Naive thymus-derived CD4-positive, alpha-beta T cell (primary cell): ENCODE measurements around the gene CSNK1G2. TPM values are rescaled to one million over a fixed set of nuclear protein-coding genes. Genes with fewer than 3 reads are reported as not detected.

Source experiments
- ATAC-seq: fragments of 150-1000 bp; cut with Tn5 transposase; 2 replicates; pipeline ENCODE4 v1.10.0; 2021; ENCODE audit warnings: mild to moderate bottlenecking, moderate library complexity
- CTCF ChIA-PET: fragments of 350-600 bp; sonication (Branson Sonifier 250); formaldehyde crosslinking; loops from one replicate; lab custom pipeline; 2021; ENCODE audit warnings: antibody characterized with exemption; lab: Charles Lee
- POLR2A ChIA-PET: fragments of 350-600 bp; sonication (Branson Sonifier 250); formaldehyde crosslinking; loops from one replicate; lab custom pipeline; 2021; ENCODE audit warnings: antibody characterized with exemption, inconsistent platforms; lab: Charles Lee
- DNase-seq, 9 donors: peaks; one replicate each; pipeline versions ENCODE4 v3.0.0 to v3.0.0-alpha.2; 2020 to 2022; ENCODE audit warnings: mixed read lengths in 1 of 9
- H3K27ac ChIP-seq: one replicate; pipeline ENCODE4 v1.7.0; 2013; ENCODE audit warnings: mild to moderate bottlenecking, low read depth, low read length, moderate library complexity
- H3K27me3 ChIP-seq, 2 donors: one replicate each; pipeline ENCODE4 v1.7.0; 2013; ENCODE audit warnings: low read length in 2 of 2, mild to moderate bottlenecking in 2 of 2, moderate library complexity in 2 of 2; ENCODE audit not compliant: control insufficient read depth in 2 of 2, insufficient read depth in 2 of 2
- H3K36me3 ChIP-seq, 3 experiments: 1 replicate in 2 of 3; 2 replicates in 1 of 3; pipeline ENCODE4 v1.7.0; 2013; ENCODE audit warnings: low read length in 3 of 3, mild to moderate bottlenecking in 3 of 3, moderate library complexity in 1 of 3; ENCODE audit not compliant: insufficient read depth in 3 of 3, control insufficient read depth in 2 of 3
- H3K4me1 ChIP-seq, 2 donors: one replicate each; pipeline ENCODE4 v1.7.0; 2013; ENCODE audit warnings: low read length in 2 of 2, mild to moderate bottlenecking in 2 of 2, moderate library complexity in 1 of 2; ENCODE audit not compliant: control insufficient read depth in 2 of 2, insufficient read depth in 2 of 2
- H3K4me3 ChIP-seq: 2 replicates; pipeline ENCODE4 v1.7.0; 2013; ENCODE audit warnings: mild to moderate bottlenecking, low read length
- H3K9me3 ChIP-seq, 3 experiments: 1 replicate in 2 of 3; 2 replicates in 1 of 3; pipeline ENCODE4 v1.7.0; 2013; ENCODE audit warnings: low read length in 3 of 3; ENCODE audit not compliant: control insufficient read depth in 2 of 3
- H3K27ac Mint-ChIP-seq, 9 donors: one replicate each; pipeline ENCODE4 v1.8.0; 2020 to 2022; ENCODE audit warnings: mixed read lengths in 9 of 9, mild to moderate bottlenecking in 8 of 9, moderate library complexity in 5 of 9, inconsistent platforms in 2 of 9
- H3K27me3 Mint-ChIP-seq, 5 donors: one replicate each; pipeline ENCODE4 v1.8.0; 2021 to 2022; ENCODE audit warnings: mixed read lengths in 5 of 5, mild to moderate bottlenecking in 1 of 5
- H3K36me3 Mint-ChIP-seq, 5 donors: one replicate each; pipeline ENCODE4 v1.8.0; 2020 to 2022; ENCODE audit warnings: mixed read lengths in 5 of 5, mild to moderate bottlenecking in 3 of 5, inconsistent platforms in 1 of 5
- H3K4me1 Mint-ChIP-seq, 7 donors: one replicate each; pipeline ENCODE4 v1.8.0; 2020 to 2022; ENCODE audit warnings: mixed read lengths in 7 of 7, mild to moderate bottlenecking in 3 of 7, inconsistent platforms in 1 of 7
- H3K4me3 Mint-ChIP-seq, 10 donors: one replicate each; pipeline ENCODE4 v1.8.0; 2020 to 2022; ENCODE audit warnings: mild to moderate bottlenecking in 10 of 10, mixed read lengths in 10 of 10, moderate library complexity in 6 of 10, inconsistent platforms in 2 of 10
- H3K9me3 Mint-ChIP-seq, 11 donors: one replicate each; pipeline ENCODE4 v1.8.0; 2020 to 2022; ENCODE audit warnings: mixed read lengths in 11 of 11, mild to moderate bottlenecking in 4 of 11, inconsistent platforms in 1 of 11, moderate library complexity in 1 of 11
- intact Hi-C, 2 donors: fragments of 100-400 bp; cut with micrococcal nuclease; formaldehyde crosslinking; loops; one replicate each; pipeline ENCODE4 v1.15.1; 2023
- polyA plus RNA-seq, 2 donors: library from polyadenylated mRNA; unstranded; fragments of 300-500 nt; fragmentation: Illumina TruSeq; gene quantifications; one replicate each; pipeline ENCODE4 v1.2.3, GENCODE V29; 2021
- total RNA-seq, 6 experiments: library from RNA in 5 of 6; stranded (reverse) in 5 of 6; gene quantifications; 1 replicate in 5 of 6; 2 replicates in 1 of 6; pipeline ENCODE4 v1.2.3 and lab custom pipeline; 2021 to 2026

CSNK1G2 gene
- total RNA-seq: 100 to 1,000 TPM; 109 to 145 (median 117) TPM
- 10 to 100 TPM; 18.1 to 45.3 TPM for polyA plus RNA-seq
- 141 reads per million, percentile 89 among the genes with 10 or more reads in this experiment for total RNA-seq (lab: John Stamatoyannopoulos, UW)

GRCh38 chr19:1941146-1942077 is at the start of gene CSNK1G2:
TSS of gene CSNK1G2 (plus strand) at chr19:1941172. CDS start at chr19:1969773, 28,601 bp downstream.
- peak within 1 kb of the TSS; percentile 94 for H3K4me3 ChIP-seq
- peaks cover 0 to 11% (median 0%) of the 10 kb centered on the region in 3 experiments for H3K36me3 ChIP-seq
- DNase-seq (peak in 4 of 9 donors; percentile 21 to 49 (median 36)), ATAC-seq (no peak)
- H3K27ac ChIP-seq: peak within 1 kb of the TSS; percentile 98
- H3K27me3 ChIP-seq: no peaks in the 10 kb centered on the region
- no peaks in the 10 kb centered on the region for H3K9me3 ChIP-seq
- Mint-ChIP-seq H3K4me1 (peaks cover 27 to 40% (median 30%) of the 10 kb centered on the region in 7 donors), H3K27me3 (peaks cover 0 to 2% (median 0%) of the 10 kb centered on the region in 5 donors), H3K36me3 (peaks cover 0 to 13% (median 0%) of the 10 kb centered on the region in 5 donors), H3K27ac (peak within 1 kb of the TSS; percentile 90 to 100 (median 98)), H3K9me3 (peaks cover 0 to 3% (median 0%) of the 10 kb centered on the region in 11 donors), H3K4me3 (peak within 1 kb of the TSS; percentile 91 to 100 (median 96))
- intact Hi-C loops: loop anchor here (1.0 to 2.0 kb wide), 6 partner anchors 12 to 209 kb away; partner anchors contain the start of genes AP3D1 (in 1 of the 2) and MKNK2 (in 1 of the 2)
- H3K4me1 ChIP-seq: peaks cover 21 to 26% of the 10 kb centered on the region in 2 donors
- CTCF ChIA-PET: no interaction called here
- POLR2A ChIA-PET: interaction anchor here (0.6 to 1.8 kb wide), 8 partner anchors 48 to 672 kb away, joined by 3 to 6 read pairs (median 4); partner anchors contain the start of gene CIRBP

DNA sequence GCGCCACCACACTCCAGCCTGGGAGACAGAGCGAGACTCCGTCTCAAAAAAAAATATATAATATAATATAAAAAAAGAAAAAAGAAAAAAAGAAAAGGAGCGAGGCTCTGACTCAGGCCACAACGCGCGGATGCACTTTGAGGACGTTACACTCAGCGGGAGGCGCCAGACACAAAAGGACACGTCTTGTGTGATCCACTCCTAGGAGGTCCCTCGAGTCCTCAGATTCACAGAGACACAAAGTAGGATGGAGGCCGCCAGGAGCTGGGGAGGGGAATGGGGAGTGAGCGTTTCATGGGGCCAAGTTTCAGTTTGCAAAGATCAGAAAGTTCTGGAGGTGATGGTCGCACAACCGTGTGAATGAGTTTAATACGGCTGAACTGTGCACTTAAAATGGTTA is 47.2 kb upstream of the CSNK1G2 start:
- Histone ChIP-seq H3K27me3 (no peaks in the 10 kb centered on the region), H3K4me1 (peaks cover 16 to 29% of the 10 kb centered on the region in 2 donors), H3K27ac (no peak overlapping the region), H3K4me3 (no peak overlapping the region), H3K36me3 (no peaks in the 10 kb centered on the region), H3K9me3 (no peaks in the 10 kb centered on the region)
- intact Hi-C loops: no loop called here
- ChIA-PET CTCF (no interaction called here), POLR2A (interaction anchor here (1.0 to 7.4 kb wide), 4 partner anchors 10 to 48 kb away, joined by 4 to 57 read pairs (median 6); partner anchors contain the start of gene ABHD17A)
- ATAC-seq (no peak), DNase-seq (no peak)
- Mint-ChIP-seq H3K36me3 (no peaks in the 10 kb centered on the region), H3K4me3 (peak overlapping the region in 6 of 10 donors; percentile 44 to 59 (median 51)), H3K9me3 (no peaks in the 10 kb centered on the region), H3K27me3 (no peaks in the 10 kb centered on the region), H3K4me1 (peaks cover 16 to 51% (median 37%) of the 10 kb centered on the region in 7 donors), H3K27ac (peak overlapping the region in 6 of 9 donors; percentile 22 to 85 (median 42))

DNA sequence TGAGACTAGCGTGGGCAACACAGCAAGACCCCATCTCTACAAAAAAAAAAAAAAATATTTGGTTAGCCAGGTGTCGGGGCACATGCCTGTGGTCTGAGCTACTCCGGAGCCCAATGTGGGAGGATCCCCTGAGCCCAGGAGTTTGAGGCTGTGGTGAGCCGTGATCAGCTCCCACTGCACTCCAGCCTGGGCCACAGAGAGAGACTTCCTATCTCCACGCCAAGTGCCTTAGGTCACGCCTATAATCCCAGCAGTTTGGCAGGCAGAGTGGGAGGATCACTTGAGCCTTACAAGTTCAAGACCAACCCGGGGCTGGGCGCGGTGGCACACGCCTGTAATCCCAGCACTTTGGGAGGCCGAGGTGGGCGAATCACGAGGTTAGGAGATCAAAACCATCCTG is 44.5 kb upstream of the CSNK1G2 start:
- peak overlapping the region; percentile 82 to 93 (median 88) for H3K4me3 Mint-ChIP-seq
- Histone ChIP-seq H3K4me1 (peaks cover 16 to 29% of the 10 kb centered on the region in 2 donors), H3K27me3 (no peaks in the 10 kb centered on the region), H3K27ac (peak overlapping the region; percentile 65), H3K36me3 (no peaks in the 10 kb centered on the region), H3K9me3 (no peaks in the 10 kb centered on the region), H3K4me3 (peak overlapping the region; percentile 13)
- no peaks in the 10 kb centered on the region for H3K36me3 Mint-ChIP-seq
- ChIA-PET CTCF (interaction anchor here (0.6 to 2.4 kb wide), 4 partner anchors 20 to 887 kb away, joined by 3 to 7 read pairs (median 4); partner anchors contain the start of gene SGTA), POLR2A (interaction anchor here (0.5 to 7.4 kb wide), 11 partner anchors 12 to 423 kb away, joined by 3 to 57 read pairs (median 3); partner anchors contain the start of gene ABHD17A)
- ATAC-seq (no peak), DNase-seq (no peak)
- no peaks in the 10 kb centered on the region for H3K27me3 Mint-ChIP-seq
- intact Hi-C loops: loop anchor here in 1 of 2 donors (2.0 kb wide), 1 partner anchor 32 kb away; no protein-coding TSS in a partner anchor
- H3K9me3 Mint-ChIP-seq: no peaks in the 10 kb centered on the region
- H3K27ac Mint-ChIP-seq: peak overlapping the region in 7 of 9 donors; percentile 70 to 99 (median 97)
- peaks cover 10 to 46% (median 32%) of the 10 kb centered on the region in 7 donors for H3K4me1 Mint-ChIP-seq

DNA sequence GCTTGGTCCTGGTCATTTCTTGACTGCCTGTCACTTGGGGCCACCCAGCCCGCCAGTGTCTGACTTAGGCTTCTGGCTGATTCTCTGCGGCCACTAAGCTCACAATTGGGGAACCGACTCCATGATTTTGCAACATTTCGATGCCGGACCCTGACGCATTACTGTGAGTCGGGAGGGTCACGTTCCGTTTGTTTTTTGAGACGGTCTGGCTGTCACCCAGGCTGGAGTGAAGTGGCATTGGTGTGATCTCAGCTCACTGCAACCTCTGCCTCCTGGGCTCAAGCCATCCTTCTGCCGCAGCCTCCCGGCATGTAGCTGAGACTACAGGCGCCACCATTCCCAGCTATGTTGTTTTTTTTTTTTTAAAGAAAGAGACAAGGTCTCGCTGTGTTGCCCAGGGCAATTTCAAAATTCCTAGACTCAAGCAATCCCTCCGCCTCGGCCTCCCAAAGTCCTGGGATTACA is 39.0 kb upstream of the CSNK1G2 start:
- ATAC-seq (peak; percentile 4), DNase-seq (no peak)
- Histone ChIP-seq H3K9me3 (no peaks in the 10 kb centered on the region), H3K4me1 (peaks cover 10 to 20% of the 10 kb centered on the region in 2 donors), H3K4me3 (no peak overlapping the region), H3K27me3 (no peaks in the 10 kb centered on the region), H3K36me3 (no peaks in the 10 kb centered on the region), H3K27ac (no peak overlapping the region)
- Mint-ChIP-seq H3K27me3 (no peaks in the 10 kb centered on the region), H3K27ac (peak overlapping the region in 2 of 9 donors; percentile 25 to 32), H3K36me3 (no peaks in the 10 kb centered on the region), H3K4me3 (no peak overlapping the region), H3K4me1 (peaks cover 14 to 47% (median 31%) of the 10 kb centered on the region in 7 donors), H3K9me3 (peaks cover 0 to 2% (median 0%) of the 10 kb centered on the region in 11 donors)
- intact Hi-C loops: no loop called here
- POLR2A ChIA-PET: interaction anchor here (0.6 to 1.2 kb wide), 2 partner anchors 36 to 48 kb away, joined by 3 read pairs; no protein-coding TSS in a partner anchor
- CTCF ChIA-PET: interaction anchor here (0.6 to 1.2 kb wide), 3 partner anchors 37 to 193 kb away, joined by 3 to 4 read pairs (median 3); no protein-coding TSS in a partner anchor

DNA sequence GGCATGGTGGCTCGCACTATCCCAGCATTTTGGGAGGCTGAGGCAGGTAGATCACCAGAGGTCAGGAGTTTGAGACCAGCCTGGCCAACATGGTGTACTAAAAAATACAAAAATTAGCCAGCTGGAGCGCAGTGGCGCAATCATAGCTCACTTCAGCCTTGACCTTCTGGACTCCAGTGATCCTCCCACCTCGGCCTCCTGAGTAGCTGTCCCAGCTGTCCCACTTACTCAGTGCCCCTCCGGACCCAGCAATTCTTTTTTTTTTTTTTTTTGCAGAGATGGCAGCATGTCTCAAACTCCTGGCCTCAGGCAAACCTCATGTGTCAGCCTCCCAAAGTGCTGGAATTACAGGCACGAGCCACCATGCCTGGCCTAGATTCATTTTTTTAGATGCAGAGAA is 38.0 kb upstream of the CSNK1G2 start:
- peaks cover 10 to 13% of the 10 kb centered on the region in 2 donors for H3K4me1 ChIP-seq
- H3K4me3 Mint-ChIP-seq: peak overlapping the region in 5 of 10 donors; percentile 41 to 93 (median 67)
- H3K27ac ChIP-seq: peak overlapping the region; percentile 37
- H3K9me3 ChIP-seq: no peaks in the 10 kb centered on the region
- H3K4me1 Mint-ChIP-seq: peaks cover 9 to 43% (median 24%) of the 10 kb centered on the region in 7 donors
- POLR2A ChIA-PET: interaction anchor here (0.5 to 1.6 kb wide), 7 partner anchors 9 to 1845 kb away, joined by 3 to 4 read pairs (median 3); a partner anchor contains a TSS
- H3K36me3 Mint-ChIP-seq: no peaks in the 10 kb centered on the region
- ATAC-seq (no peak), DNase-seq (no peak)
- H3K4me3 ChIP-seq: no peak overlapping the region
- H3K27ac Mint-ChIP-seq: peak overlapping the region in 8 of 9 donors; percentile 67 to 96 (median 83)
- peaks cover 0 to 2% (median 0%) of the 10 kb centered on the region in 11 donors for H3K9me3 Mint-ChIP-seq
- intact Hi-C loops: no loop called here
- H3K27me3 Mint-ChIP-seq: no peaks in the 10 kb centered on the region
- CTCF ChIA-PET: interaction anchor here (0.6 to 1.3 kb wide), 4 partner anchors 37 to 1838 kb away, joined by 3 to 4 read pairs (median 3); no protein-coding TSS in a partner anchor
- no peaks in the 10 kb centered on the region for H3K27me3 ChIP-seq
- H3K36me3 ChIP-seq: no peaks in the 10 kb centered on the region
